Liver (tissue), 3 donors: Measurements from ENCODE around the gene TMIGD1.

Experiments
- EGR1 ChIP-seq, 2 donors: IDR thresholded peaks; 2 replicates each; pipeline ENCODE4 v1.6.1; 2016 to 2018; ENCODE audit warnings: antibody characterized with exemption in 2 of 2, low read depth in 2 of 2
- GABPA ChIP-seq, 2 donors: IDR thresholded peaks in 1 of 2; conservative IDR thresholded peaks in 1 of 2; 2 replicates each; pipeline ENCODE4 v1.6.1; 2016; ENCODE audit warnings: antibody characterized with exemption in 2 of 2, mild to moderate bottlenecking in 1 of 2, moderate library complexity in 1 of 2
- JUND ChIP-seq, 2 donors: IDR thresholded peaks; 2 replicates each; pipeline ENCODE4 v1.6.1; 2016; ENCODE audit warnings: antibody characterized with exemption in 2 of 2
- NR2F2 ChIP-seq: IDR thresholded peaks from 2 replicates; pipeline ENCODE4 v1.6.1; 2016; ENCODE audit warnings: antibody characterized with exemption
- RAD21 ChIP-seq, 2 donors: IDR thresholded peaks; 2 replicates each; pipeline ENCODE4 v1.6.1; 2016; ENCODE audit warnings: antibody characterized with exemption in 2 of 2, mild to moderate bottlenecking in 2 of 2
- RXRA ChIP-seq, 2 donors: IDR thresholded peaks; 2 replicates each; pipeline ENCODE4 v1.6.1; 2017 to 2018; ENCODE audit warnings: antibody characterized with exemption in 2 of 2, mild to moderate bottlenecking in 1 of 2
- SP1 ChIP-seq: IDR thresholded peaks from 2 replicates; pipeline ENCODE4 v1.6.1; 2018; ENCODE audit warnings: antibody characterized with exemption, mild to moderate bottlenecking
- TAF1 ChIP-seq: conservative IDR thresholded peaks from 2 replicates; pipeline ENCODE4 v1.6.1; 2016; ENCODE audit warnings: antibody characterized with exemption, mild to moderate bottlenecking
- TF ChIP-seq, protein P1 (sequence below): fragments of 150-350 bp; IDR thresholded peaks from 2 replicates; pipeline ENCODE4 v1.5.1; 2017; ENCODE audit warnings: improper control_type of control experiment, low read depth, low read length; ENCODE audit not compliant: missing input control
- TF ChIP-seq, protein P2 (sequence below): IDR thresholded peaks from 2 replicates; pipeline ENCODE4 v1.6.1; 2016; ENCODE audit warnings: antibody characterized with exemption
- TF ChIP-seq, protein P3 (sequence below): IDR thresholded peaks from 2 replicates; pipeline ENCODE4 v1.6.1; 2016; ENCODE audit warnings: antibody characterized with exemption
- TF ChIP-seq, protein P4 (sequence below): IDR thresholded peaks from 2 replicates; pipeline ENCODE4 v1.6.1; 2016; ENCODE audit warnings: antibody characterized with exemption
- donor health status: healthy.
- donor health status: healthy.

DNA sequence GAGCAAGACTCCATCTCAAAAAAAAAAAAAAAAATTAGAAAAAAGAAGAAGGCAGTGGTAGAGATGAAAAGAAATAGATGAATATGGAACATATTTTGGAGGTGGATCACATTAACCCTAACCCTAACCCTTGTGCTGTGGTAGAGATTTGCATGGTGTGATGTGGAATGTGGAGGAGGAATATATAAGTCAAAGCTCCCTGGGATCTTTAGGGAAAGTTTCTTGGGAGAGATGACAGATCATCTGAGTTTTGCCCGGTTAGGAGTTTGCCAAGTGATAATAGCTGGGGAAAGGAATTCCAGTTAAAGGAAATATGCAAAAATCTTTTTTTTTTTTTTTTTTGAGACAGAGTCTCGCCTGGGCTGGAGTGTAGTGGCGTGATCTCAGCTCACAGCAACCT lies 29.1 kb downstream of the TMIGD1 start:
- TF ChIP-seq, protein P1, sequence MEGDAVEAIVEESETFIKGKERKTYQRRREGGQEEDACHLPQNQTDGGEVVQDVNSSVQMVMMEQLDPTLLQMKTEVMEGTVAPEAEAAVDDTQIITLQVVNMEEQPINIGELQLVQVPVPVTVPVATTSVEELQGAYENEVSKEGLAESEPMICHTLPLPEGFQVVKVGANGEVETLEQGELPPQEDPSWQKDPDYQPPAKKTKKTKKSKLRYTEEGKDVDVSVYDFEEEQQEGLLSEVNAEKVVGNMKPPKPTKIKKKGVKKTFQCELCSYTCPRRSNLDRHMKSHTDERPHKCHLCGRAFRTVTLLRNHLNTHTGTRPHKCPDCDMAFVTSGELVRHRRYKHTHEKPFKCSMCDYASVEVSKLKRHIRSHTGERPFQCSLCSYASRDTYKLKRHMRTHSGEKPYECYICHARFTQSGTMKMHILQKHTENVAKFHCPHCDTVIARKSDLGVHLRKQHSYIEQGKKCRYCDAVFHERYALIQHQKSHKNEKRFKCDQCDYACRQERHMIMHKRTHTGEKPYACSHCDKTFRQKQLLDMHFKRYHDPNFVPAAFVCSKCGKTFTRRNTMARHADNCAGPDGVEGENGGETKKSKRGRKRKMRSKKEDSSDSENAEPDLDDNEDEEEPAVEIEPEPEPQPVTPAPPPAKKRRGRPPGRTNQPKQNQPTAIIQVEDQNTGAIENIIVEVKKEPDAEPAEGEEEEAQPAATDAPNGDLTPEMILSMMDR, result no peak
- no peak for TF ChIP-seq TAF1
- TF ChIP-seq, protein P2, sequence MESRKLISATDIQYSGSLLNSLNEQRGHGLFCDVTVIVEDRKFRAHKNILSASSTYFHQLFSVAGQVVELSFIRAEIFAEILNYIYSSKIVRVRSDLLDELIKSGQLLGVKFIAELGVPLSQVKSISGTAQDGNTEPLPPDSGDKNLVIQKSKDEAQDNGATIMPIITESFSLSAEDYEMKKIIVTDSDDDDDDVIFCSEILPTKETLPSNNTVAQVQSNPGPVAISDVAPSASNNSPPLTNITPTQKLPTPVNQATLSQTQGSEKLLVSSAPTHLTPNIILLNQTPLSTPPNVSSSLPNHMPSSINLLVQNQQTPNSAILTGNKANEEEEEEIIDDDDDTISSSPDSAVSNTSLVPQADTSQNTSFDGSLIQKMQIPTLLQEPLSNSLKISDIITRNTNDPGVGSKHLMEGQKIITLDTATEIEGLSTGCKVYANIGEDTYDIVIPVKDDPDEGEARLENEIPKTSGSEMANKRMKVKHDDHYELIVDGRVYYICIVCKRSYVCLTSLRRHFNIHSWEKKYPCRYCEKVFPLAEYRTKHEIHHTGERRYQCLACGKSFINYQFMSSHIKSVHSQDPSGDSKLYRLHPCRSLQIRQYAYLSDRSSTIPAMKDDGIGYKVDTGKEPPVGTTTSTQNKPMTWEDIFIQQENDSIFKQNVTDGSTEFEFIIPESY, result no peak
- no peak for TF ChIP-seq JUND (IDR thresholded peaks at IDR 0.05)
- TF ChIP-seq RXRA (IDR thresholded peaks at IDR 0.05), result no peak
- TF ChIP-seq, protein P3, sequence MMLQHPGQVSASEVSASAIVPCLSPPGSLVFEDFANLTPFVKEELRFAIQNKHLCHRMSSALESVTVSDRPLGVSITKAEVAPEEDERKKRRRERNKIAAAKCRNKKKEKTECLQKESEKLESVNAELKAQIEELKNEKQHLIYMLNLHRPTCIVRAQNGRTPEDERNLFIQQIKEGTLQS, result no peak
- no peak for TF ChIP-seq NR2F2
- TF ChIP-seq EGR1 (IDR thresholded peaks at IDR 0.05; ENCODE audit: low read depth in 2 of 2), result no peak
- TF ChIP-seq, protein P4, sequence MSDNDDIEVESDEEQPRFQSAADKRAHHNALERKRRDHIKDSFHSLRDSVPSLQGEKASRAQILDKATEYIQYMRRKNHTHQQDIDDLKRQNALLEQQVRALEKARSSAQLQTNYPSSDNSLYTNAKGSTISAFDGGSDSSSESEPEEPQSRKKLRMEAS, result no peak
- no peak for TF ChIP-seq RAD21 (IDR thresholded peaks at IDR 0.05)
- TF ChIP-seq GABPA (IDR thresholded peaks at IDR 0.05 in 1 of 2, conservative IDR thresholded peaks at IDR 0.05 in 1 of 2), result no peak
- TF ChIP-seq SP1, result no peak
